Stimulated activated CD8-positive, alpha-beta memory T cell treated with anti-CD3 and anti-CD28 coated beads, Interleukin-7, amount 100 ng/mL, for 4 hours (primary cell): ENCODE data around the gene PRG2.
"Not testable (repeated sequence)": the region's sequence is repeated elsewhere in the genome, so short reads cannot be mapped to it uniquely, and the experiment has no call there.

ENCODE experiments used
- DNase-seq, 2 donors: peaks; one replicate each; pipeline ENCODE4 v3.0.0-alpha.2; 2020; ENCODE audit warnings: low read depth in 2 of 2

Gene PRG2

DNA sequence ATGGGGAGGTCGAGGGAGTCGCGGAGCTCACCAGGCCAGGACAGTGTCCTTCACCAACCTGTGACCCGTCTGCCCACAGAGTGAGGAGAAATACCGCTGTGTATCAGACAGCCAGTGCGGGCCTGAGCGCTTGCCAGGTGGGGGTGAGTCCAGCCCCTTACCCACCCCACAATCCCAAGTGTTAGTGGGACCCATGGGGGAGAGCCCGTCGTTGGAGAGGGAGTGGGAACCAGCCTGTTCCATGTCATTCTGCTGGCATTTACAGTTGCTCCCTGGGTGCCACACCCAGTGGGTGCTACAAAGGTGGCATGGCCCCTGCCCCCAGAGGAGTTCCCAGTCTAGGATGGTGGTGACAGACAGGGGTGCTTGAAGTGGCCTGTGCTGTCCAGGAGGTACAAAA is 43.1 kb downstream of the PRG2 start:
- no peak for DNase-seq

DNA sequence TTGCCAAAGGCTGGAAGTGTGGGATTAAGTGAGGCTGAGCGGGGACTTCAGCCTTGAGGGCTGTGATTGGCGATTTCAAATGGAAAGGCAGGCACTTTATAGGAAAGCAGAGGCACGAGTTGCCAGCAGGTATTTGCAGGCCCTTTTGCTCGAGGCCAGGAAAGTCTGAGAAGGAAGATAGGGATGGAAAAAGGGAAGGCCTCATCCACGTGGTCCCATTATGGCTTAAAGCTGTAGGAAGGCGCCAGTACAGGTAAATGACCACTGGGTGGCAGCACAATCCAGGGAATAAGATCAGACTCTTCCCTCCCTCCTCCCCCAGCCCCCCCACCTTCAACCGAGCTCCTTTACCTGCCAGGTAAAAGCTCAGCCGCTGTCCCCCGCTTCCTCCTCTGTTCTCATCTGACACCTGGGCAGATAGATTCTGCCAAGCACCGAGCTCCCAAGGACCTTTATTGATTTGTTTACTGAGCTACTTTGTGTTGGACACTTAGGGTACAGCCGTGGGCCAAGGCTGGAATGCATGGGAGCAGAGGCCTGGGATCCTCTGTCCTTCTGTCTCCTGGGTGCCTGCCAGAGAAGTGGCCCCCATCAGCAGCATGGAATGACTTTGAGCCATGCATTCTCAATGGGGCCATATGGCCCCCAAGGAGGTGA is 44.8 kb downstream of the PRG2 start:
- DNase-seq, result peak; percentile 42 to 51

DNA sequence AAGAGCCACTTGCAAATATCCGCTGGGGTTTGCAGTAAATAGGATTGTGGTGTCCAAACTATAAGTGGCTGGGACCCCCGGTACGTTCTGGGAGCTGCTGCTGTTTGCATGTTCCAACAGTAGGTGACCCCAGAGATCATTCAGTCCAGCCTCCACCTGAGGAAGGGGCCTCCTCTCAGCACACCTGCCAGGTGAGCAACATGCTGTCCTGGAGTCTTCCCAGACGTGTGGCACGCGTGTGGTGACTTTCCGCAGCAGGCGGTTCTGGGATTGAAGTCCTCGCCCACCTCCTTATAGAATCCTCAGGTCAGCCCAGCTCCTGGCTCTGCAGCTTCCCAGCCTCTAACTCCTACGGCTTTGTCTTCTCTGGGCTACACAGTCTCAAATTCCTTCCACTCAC is 45.6 kb downstream of the PRG2 start:
- no peak for DNase-seq

DNA sequence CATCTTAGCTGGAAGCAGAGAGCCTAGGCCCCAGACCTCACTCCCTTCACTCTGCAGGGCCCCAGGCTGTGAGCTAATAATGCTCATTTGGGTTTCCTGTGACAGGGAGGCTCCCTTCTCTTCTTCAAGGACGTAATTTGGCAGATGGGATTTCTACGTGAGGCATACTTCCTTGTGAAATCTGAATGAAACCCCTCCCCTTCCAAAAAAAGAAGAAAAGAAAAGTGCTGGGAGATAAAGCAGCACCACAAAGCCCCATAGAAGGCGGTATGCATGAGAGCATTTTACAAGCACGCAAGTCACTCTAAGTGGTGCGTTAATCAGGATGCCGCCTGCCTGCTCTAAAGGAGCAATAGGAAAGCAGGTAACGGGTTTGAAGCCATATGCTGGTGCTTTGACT is 46.6 kb downstream of the PRG2 start:
- no peak for DNase-seq

DNA sequence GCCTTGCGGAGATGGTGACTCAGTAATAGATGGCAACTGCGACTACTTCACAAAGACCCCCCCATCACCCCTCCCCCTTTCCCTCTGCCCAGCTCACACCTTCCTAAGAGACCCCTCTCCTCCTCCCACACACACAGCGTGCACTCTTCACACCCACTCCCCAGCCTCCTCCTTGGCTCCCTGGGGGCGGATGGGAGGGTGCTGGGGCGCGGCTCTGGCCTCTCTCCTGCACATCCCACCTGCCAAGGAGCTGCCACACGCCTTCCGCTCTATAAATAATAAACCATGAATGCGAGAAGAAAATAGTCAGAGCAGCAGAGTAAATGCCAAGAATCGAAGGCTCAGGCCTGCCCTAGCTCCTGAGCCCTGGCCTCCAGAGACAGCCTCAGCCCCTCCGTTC is 47.7 kb downstream of the PRG2 start:
- DNase-seq, result no peak

DNA sequence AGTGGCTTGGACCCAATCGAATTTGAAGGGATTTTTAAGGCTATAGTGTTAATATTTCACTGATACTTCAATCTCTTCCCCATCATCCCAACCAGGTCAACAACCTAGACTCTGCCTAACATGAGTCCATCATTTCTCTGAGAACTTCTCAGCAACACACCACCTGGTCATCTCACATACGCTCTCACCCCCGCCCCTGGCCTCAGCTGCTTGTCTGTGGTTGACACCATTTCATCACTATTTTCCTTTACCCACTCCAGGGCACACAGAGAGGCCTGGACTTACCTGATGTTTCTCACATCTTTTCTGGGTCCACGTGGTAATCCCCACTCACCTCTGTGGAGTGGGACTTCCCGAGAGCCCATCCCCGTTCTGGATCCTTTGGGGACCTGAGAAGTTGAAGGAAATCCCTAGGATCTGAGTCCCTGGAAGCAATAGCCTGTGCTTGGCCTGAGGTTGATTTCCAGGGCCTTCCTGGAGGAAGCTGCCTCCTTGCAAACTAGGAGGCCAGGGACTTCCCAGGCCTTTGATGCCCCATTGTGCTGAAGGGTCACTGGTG is 49.1 kb downstream of the PRG2 start:
- DNase-seq, result no peak

DNA sequence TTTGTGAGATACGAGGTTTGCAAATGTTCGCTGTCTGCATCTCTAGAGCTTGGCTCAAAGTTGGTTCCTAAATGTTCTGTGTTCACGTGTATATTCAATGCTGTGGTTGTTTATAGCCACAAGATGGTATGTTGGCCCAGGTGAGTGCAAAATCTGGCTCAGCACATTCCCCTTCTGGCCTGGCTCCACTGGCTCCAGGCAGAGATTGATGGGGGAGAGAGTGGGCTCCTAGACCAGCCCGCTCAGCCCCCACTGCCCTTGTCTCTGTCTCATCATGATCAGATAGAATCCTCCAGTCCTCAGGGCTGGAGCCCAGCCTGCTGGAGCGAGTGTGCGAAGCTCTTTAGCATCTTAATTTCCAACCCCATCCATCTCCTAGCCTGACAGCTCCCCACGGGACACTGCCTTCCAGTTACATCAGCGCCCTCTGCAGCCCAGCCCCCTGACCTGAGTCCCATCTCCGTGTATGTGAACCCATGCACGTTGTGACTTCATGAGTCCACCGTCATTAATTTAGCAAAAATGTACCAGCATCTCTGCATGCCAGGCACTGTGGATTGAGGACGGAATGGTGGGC is 50.3 kb downstream of the PRG2 start:
- DNase-seq, result no peak

DNA sequence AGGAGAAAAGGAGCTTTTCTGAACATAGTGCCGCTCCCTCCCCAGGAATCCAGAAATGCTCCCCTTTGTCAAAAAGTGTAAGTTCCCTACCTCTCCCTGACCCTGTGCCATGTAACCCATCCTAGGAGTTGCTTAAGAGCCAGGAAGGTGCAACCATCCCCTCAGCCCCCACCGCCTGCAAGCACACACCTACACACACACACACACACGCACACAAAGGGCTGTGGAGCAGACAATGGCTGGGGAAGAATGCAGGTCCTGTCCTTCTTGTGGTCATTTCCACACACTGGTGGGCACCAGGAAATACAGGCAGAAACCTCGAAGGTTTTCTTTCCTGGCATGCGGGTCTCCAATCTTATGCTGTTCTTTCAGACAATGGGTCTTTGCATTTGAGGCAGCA is 51.1 kb downstream of the PRG2 start:
- DNase-seq, result no peak

DNA sequence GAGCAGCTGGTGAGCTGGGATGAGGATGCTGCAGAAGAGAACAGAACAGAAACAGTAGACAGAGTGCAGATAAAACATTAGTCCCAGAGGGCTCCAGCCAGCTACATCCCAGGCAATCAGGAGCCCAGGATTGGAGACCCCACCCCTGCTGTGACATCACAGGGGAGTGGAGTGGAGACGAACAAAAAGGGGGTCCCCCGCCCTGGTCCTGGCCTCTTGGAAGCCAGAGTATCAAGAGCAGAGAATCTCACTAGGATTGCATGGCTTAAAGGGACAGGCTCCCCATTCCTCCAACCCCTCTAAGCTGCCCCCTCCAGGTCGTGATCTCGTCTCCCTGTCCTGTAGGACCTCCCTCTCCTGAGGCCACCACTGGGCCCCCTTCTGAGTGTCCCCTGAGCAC is 52.3 kb downstream of the PRG2 start, which contains the start of gene P2RX3:
Gene P2RX3 (plus strand): TSS at position 211 of the 400 bp plus-strand sequence. CDS start 199 bp downstream, outside the sequence.
- no peak for DNase-seq

DNA sequence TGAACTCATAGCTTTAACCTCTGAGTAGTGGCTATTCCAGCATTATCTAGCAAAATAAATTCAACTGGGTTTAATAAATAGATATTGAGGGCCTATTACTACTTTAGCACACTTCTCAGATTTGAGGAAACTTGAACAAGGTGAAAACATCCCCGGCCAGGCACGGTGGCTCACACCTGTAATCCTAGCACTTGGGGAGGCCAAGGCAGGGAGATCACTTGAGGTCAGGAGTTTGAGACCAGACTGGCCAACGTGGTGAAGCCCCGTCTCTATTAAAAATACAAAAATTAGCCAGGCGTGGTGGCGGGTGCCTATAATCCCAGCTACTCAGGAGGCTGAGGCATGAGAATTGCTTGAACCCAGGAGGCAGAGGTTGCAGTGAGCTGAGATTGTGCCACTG is 53.6 kb downstream of the PRG2 start:
- DNase-seq, result not testable (repeated sequence)
